Caco-2 (cell line): ENCODE measurements around the gene TPR. TPM values are rescaled to one million over a fixed set of nuclear protein-coding genes. Genes with fewer than 3 reads are reported as not detected.

ENCODE experiments used
- BruUV-seq: library from RNA; stranded (reverse); fragments of 400-500 nt; replicated peaks from 2 replicates; lab custom pipeline; 2021; lab: Mats Ljungman, UMichigan
- CTCF ChIA-PET: fragments of 300-600 bp; sonication (Branson Sonifier 250); formaldehyde crosslinking; loops from one replicate; lab custom pipeline; 2022; ENCODE audit warnings: antibody characterized with exemption; lab: Charles Lee
- POLR2A ChIA-PET: fragments of 300-600 bp; sonication (Branson Sonifier 250); formaldehyde crosslinking; loops from one replicate; lab custom pipeline; 2022; ENCODE audit warnings: antibody characterized with exemption; lab: Charles Lee
- DNase-seq, 2 experiments: peaks; one replicate each; pipeline versions ENCODE4 v3.0.0 to v3.0.0-alpha.2; 2020 to 2022
- H3K27me3 ChIP-seq: replicated peaks from 2 replicates; pipeline ENCODE4 v1.6.0; 2011; ENCODE audit warnings: low read length; ENCODE audit not compliant: control insufficient read depth, insufficient read depth
- H3K36me3 ChIP-seq: 2 replicates; pipeline ENCODE4 v1.5.1; 2011; ENCODE audit warnings: low read length; ENCODE audit not compliant: control insufficient read depth, insufficient read depth
- H3K4me1 ChIP-seq: fragments of 250-450 bp; sonication (Bioruptor Pico); 2 replicates; pipeline ENCODE4 v1.5.1; 2020; ENCODE audit warnings: mild to moderate bottlenecking
- H3K4me3 ChIP-seq: 2 replicates; pipeline ENCODE4 v1.5.1; 2011; ENCODE audit warnings: low read depth, mild to moderate bottlenecking, control low read depth, low read length
- H3K9me3 ChIP-seq: fragments of 250-450 bp; sonication (Bioruptor Pico); 2 replicates; pipeline ENCODE4 v1.5.1; 2020; ENCODE audit warnings: mild to moderate bottlenecking, moderate library complexity
- H3K27ac Mint-ChIP-seq: one replicate; pipeline ENCODE4 v1.8.0; 2022; ENCODE audit warnings: mixed read lengths; ENCODE audit not compliant: unreplicated experiment
- H3K27me3 Mint-ChIP-seq: one replicate; pipeline ENCODE4 v1.8.0; 2022; ENCODE audit warnings: mixed read lengths; ENCODE audit not compliant: insufficient read depth, unreplicated experiment
- H3K36me3 Mint-ChIP-seq: one replicate; pipeline ENCODE4 v1.8.0; 2022; ENCODE audit warnings: mild to moderate bottlenecking, mixed read lengths; ENCODE audit not compliant: insufficient read depth, unreplicated experiment
- H3K4me1 Mint-ChIP-seq: one replicate; pipeline ENCODE4 v1.8.0; 2022; ENCODE audit warnings: low read depth, mixed read lengths; ENCODE audit not compliant: unreplicated experiment
- H3K4me3 Mint-ChIP-seq: one replicate; pipeline ENCODE4 v1.8.0; 2022; ENCODE audit warnings: mild to moderate bottlenecking, moderate library complexity, mixed read lengths; ENCODE audit not compliant: unreplicated experiment
- H3K9me3 Mint-ChIP-seq: one replicate; pipeline ENCODE4 v1.8.0; 2022; ENCODE audit warnings: mixed read lengths; ENCODE audit not compliant: unreplicated experiment
- CTCF ChIP-seq, 2 experiments: fragments of 200-600 bp in 1 of 2; IDR thresholded peaks; 1 replicate in 1 of 2; 2 replicates in 1 of 2; pipeline versions ENCODE4 v1.5.1 to v1.8.0; 2011 to 2022; ENCODE audit warnings: antibody characterized with exemption in 1 of 2, control low read depth in 1 of 2, inconsistent platforms in 1 of 2, low read depth in 1 of 2, low read length in 1 of 2, mild to moderate bottlenecking in 1 of 2, moderate library complexity in 1 of 2; ENCODE audit not compliant: insufficient read depth in 1 of 2, severe bottlenecking in 1 of 2, unreplicated experiment in 1 of 2
- intact Hi-C: fragments of 100-400 bp; cut with micrococcal nuclease; formaldehyde crosslinking; loops from one replicate; pipeline ENCODE4 v1.10.0; 2022; ENCODE audit not compliant: unreplicated experiment
- total RNA-seq: library from RNA; stranded (reverse); gene quantifications from 2 replicates; pipeline ENCODE4 v1.2.3, GENCODE V29; 2022

TPR gene
- total RNA-seq, 1 experiment from 2014 or later: 178 TPM

GRCh38 chr1:186301448-186301847, 73.6 kb downstream of the TPR start:
- Histone ChIP-seq H3K36me3 (no peaks in the 10 kb centered on the region), H3K9me3 (no peaks in the 10 kb centered on the region), H3K27me3 (no peaks in the 10 kb centered on the region), H3K4me3 (no peak overlapping the region), H3K4me1 (0 out of 2 replicates have a peak, but pooled peaks cover 4% of the 10 kb centered on the region)
- Mint-ChIP-seq H3K4me3 (no peak overlapping the region), H3K27ac (no peak overlapping the region), H3K36me3 (no peaks in the 10 kb centered on the region), H3K27me3 (no peaks in the 10 kb centered on the region), H3K9me3 (no peaks in the 10 kb centered on the region), H3K4me1 (no peaks in the 10 kb centered on the region)
- BruUV-seq: no TSS peak
- TF ChIP-seq CTCF (IDR thresholded peaks at IDR 0.05; ENCODE audit: insufficient read depth in 1 of 2, low read depth in 1 of 2, low read length in 1 of 2, severe bottlenecking in 1 of 2, unreplicated experiment in 1 of 2): no peak
- intact Hi-C loops: no loop called here
- DNase-seq: no peak
- CTCF ChIA-PET: no interaction called here
- POLR2A ChIA-PET: no interaction called here

GRCh38 chr1:186300056-186300455, 75.0 kb downstream of the TPR start:
- DNase-seq: no peak
- Histone ChIP-seq H3K36me3 (no peaks in the 10 kb centered on the region), H3K4me3 (no peak overlapping the region), H3K27me3 (no peaks in the 10 kb centered on the region), H3K9me3 (no peaks in the 10 kb centered on the region), H3K4me1 (0 out of 2 replicates have a peak, but pooled peaks cover 4% of the 10 kb centered on the region)
- Mint-ChIP-seq H3K4me3 (no peak overlapping the region), H3K9me3 (no peaks in the 10 kb centered on the region), H3K4me1 (no peaks in the 10 kb centered on the region), H3K27ac (no peak overlapping the region), H3K27me3 (no peaks in the 10 kb centered on the region), H3K36me3 (no peaks in the 10 kb centered on the region)
- POLR2A ChIA-PET: no interaction called here
- no peak for TF ChIP-seq CTCF (IDR thresholded peaks at IDR 0.05; ENCODE audit: insufficient read depth in 1 of 2, low read depth in 1 of 2, low read length in 1 of 2, severe bottlenecking in 1 of 2, unreplicated experiment in 1 of 2)
- CTCF ChIA-PET: no interaction called here
- BruUV-seq: no TSS peak
- intact Hi-C loops: no loop called here

- ChIA-PET POLR2A (no interaction called here), CTCF (no interaction called here)
- H3K27ac Mint-ChIP-seq: no peak overlapping the region
- H3K4me3 Mint-ChIP-seq: no peak overlapping the region
- no peak for DNase-seq
- no peaks in the 10 kb centered on the region for H3K27me3 ChIP-seq
- H3K27me3 Mint-ChIP-seq: no peaks in the 10 kb centered on the region
- no peaks in the 10 kb centered on the region for H3K4me1 Mint-ChIP-seq
- no TSS peak for BruUV-seq
- 0 out of 2 replicates have a peak, but pooled peaks cover 4% of the 10 kb centered on the region for H3K4me1 ChIP-seq
- no peaks in the 10 kb centered on the region for H3K9me3 ChIP-seq
- TF ChIP-seq CTCF (IDR thresholded peaks at IDR 0.05; ENCODE audit: insufficient read depth in 1 of 2, low read depth in 1 of 2, low read length in 1 of 2, severe bottlenecking in 1 of 2, unreplicated experiment in 1 of 2): no peak
- no peaks in the 10 kb centered on the region for H3K9me3 Mint-ChIP-seq
- no peak overlapping the region for H3K4me3 ChIP-seq
- H3K36me3 Mint-ChIP-seq: no peaks in the 10 kb centered on the region
- intact Hi-C loops: no loop called here
- no peaks in the 10 kb centered on the region for H3K36me3 ChIP-seq
Measured at GRCh38 chr1:186299570-186299969, 75.5 kb downstream of the TPR start.
